Measurements from ENCODE around the gene CARD19. TPM values are rescaled to one million over a fixed set of nuclear protein-coding genes. Genes with fewer than 3 reads are reported as not detected.

Gene CARD19
- polyA plus RNA-seq, 4 donors: 19.6 to 25.8 (median 24.1) TPM

- no peak for DNase-seq (ENCODE audit: low read depth in 4 of 4, low spot score in 2 of 4)
These were observed 52.7 kb downstream of the CARD19 start for GRCh38 chr9:93148721-93149120.

DNA sequence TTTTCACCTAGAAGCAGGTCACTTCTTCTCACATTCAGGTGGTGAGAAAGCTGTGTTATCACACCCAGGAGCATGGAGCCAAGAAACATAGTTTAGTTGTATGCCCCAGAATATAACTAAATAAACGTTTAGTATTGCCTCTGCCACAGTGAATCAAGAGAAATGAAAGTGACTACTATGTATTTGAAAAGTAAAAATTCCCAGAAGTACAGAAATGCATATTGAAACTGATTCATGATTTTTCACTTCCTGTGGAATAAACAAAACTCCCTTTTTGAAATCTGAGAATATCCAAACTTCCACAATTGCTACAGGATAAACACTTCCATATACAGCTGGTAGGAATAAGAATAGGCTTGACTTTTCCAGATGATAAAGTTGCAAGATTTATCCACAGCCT is 53.3 kb downstream of the CARD19 start:
- DNase-seq (ENCODE audit: low read depth in 4 of 4, low spot score in 2 of 4): no peak

GRCh38 chr9:93151097-93151784 is 55.2 kb downstream of the CARD19 start:
- no peak for DNase-seq (ENCODE audit: low read depth in 4 of 4, low spot score in 2 of 4)

GRCh38 chr9:93154293-93154903 is 58.4 kb downstream of the CARD19 start:
- DNase-seq (ENCODE audit: low read depth in 4 of 4, low spot score in 2 of 4): no peak

DNA sequence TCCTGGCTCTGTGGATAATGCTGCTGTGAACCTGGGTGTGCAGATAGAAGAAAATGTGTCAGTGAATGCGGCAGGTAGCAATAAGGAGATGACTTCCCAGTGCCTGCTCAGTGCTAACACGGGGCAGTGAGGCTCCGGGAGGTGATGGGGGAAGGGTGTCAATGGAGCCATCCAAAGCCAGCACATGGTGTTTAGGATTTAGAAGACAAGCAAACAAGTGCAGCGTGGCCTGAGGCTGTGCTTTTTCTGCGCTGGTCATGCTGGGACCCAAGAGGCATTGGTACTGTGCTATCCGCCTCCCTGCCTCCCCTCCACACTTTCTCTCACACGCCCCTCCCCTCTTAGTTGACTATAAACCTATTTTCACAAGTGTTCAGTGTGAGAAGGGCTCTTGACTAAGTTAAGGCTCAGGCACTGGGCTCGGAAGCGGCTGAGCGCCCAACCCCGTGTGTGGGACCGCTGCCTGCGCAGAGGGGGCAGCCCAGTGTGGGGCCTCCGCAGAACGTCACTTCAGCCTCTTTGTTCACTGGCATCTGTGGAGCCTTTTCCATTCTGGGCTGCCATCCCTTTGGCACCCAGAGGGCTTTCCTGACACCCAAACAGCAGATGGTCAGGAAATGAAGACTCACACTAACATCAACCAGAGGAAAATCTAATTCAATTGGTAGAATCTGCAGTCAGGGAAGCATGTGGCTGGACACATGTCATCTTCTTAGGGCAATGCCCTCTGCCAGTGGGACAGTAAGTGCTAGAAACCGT is 59.9 kb downstream of the CARD19 start:
- no peak for DNase-seq (ENCODE audit: low read depth in 4 of 4, low spot score in 2 of 4)

DNA sequence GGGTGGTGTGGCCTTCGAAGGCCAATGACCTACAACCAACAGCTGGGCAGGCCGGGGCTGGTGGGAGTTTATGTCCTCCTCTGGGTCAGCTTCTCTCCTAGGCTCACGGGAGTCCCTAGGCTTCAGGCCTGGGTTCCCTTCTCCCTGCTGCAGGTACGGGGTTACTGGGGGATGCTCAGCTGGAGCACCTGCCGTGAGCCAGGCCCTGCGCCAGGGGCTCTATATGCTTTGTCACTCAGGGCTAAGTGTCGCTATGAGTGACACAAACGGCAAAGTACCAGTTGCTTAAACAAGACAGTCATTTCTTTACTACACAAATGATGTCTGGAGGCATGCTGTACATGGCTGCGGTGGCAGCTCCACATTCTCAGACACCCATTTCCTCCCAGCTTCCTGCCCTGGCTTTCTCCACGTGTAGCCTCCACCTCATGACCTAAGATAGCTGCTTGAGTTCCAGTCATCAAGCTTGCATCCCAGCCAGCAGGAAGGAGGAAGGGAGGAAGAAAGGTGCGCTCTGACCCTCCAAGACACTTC is 60.5 kb downstream of the CARD19 start:
- DNase-seq (ENCODE audit: low read depth in 4 of 4, low spot score in 2 of 4): no peak

DNA sequence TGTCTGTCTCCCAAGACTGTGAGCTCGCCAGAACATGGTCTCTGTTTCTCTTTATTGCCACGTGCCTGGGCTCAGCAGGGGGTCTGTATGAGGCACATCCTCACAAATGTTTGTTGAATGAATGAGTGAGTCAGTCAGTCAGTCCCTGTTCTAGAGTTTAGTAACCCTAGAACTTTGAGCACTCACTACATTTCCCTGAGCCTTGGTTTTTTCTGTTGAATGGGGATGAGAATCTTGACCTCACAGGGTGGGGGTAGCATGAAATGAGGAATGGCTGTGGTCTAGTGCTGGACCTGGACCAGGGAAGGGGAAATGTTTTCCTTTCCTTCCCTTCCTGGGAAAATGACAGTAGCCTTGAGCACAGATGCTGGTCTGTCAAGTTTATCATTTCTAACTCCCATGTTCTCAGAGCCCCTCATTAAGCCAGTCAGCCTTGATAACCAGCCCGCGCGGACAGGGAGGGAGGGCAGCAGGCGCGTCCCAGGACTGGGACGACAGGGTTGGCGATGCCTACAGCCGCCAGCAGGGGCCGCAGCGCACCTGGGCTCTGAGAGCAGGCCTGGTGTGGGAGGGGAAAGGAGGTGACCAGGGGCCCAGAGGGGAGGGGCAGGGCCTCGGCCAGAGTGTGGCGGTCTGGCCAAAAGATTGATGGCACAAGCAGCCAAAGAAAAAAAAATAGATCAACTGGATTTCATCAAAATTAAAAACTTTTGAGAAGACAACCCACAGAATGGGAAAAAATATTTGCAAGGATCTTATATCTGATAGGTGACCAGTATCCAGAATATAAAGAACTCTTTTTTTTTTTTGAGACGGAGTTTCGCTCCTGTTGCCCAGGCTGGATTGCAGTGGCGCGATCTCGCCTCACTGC is 63.8 kb downstream of the CARD19 start:
- peak; percentile 64 to 78 (median 70) for DNase-seq (ENCODE audit: low read depth in 4 of 4, low spot score in 2 of 4)

DNA sequence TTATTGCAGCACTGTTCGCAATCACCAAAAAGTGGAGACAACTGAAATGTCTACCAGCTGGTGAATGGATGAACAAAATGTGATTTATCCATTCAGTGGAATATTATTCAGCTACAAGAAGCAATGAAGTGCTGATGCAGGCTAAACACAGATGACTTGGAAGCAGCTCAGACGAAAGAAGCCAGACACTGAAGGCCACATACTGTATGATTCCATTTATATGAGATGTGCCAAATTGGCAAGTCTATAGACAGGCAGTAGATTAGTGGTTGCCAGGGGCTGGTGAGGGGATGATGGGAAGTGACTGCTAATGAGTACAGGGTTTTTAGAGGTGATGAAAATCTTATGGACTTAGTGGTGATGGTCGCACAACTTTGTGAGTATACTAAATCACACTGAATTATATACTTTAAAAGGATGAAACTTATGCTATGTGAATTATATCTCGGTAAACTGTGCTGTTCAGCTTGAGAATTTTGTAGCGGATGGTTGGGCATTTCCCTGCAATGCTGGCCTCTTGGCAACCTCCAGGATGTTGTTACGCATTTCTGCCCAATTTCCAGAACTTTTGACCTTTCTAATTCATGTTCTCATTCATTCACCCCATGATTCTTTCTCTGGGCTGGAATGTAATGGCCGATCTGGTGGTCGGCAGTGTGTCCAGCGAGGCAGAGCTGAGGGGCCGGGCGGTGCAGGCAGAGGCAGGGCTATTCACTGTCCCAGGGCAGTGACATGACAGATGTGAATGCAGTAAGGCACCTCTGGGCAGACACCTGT is 66.0 kb downstream of the CARD19 start:
- no peak for DNase-seq (ENCODE audit: low read depth in 4 of 4, low spot score in 2 of 4)

Other genes with a start within 250 kb of the CARD19 start
- gene ZNF484, start 218.2 kb upstream of the CARD19 start, polyA plus RNA-seq (ENCODE audit: insufficient read length in 4 of 4): 10 to 100 TPM in 3 of 4 donors, 1 to 10 TPM in 1; 8.0 to 10.5 (median 10.1) TPM
- gene FGD3, start 148.7 kb upstream of the CARD19 start, polyA plus RNA-seq (ENCODE audit: insufficient read length in 4 of 4): 1 to 10 TPM; 5.1 to 9.5 (median 6.4) TPM
- 10 to 100 TPM in 3 of 4 donors, 1 to 10 TPM in 1; 8.5 to 10.3 (median 10.2) TPM for gene SUSD3, start 37.5 kb upstream of the CARD19 start, polyA plus RNA-seq (ENCODE audit: insufficient read length in 4 of 4)
- 10 to 100 TPM; 40.5 to 57.6 (median 50.8) TPM for gene NINJ1, start 38.0 kb downstream of the CARD19 start, polyA plus RNA-seq (ENCODE audit: insufficient read length in 4 of 4)
- 10 to 100 TPM; 14.6 to 34.7 (median 27.1) TPM for gene WNK2, start 87.9 kb downstream of the CARD19 start, polyA plus RNA-seq (ENCODE audit: insufficient read length in 4 of 4)